ENCODE measurements around the gene CD99.

DNA sequence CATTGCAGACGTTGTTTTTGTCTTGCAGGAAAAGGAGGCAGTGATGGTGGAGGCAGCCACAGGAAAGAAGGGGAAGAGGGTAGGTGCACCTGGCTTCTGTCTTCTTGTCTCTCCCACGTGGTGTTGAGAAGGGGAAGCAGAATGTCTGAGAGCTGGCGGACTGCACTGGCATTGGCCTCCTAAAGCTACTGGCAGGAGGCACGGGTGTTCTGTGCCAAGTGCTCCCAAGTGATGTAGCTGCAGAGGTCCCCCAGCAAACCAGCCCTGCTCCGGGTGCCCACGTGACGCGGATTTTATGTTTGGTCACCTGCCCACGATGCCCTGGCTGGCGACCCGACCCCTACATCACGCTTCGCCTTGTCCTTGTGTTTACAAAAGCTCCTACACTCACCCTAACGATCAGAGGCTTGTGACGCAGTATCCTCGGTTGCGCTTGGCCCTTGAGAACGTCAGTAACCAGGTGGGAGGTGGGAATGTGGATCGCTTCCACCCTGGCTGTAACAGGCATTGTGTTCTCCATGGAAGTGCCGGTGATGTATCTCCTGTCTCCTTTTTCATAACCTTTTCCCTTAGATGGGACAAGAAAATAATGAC lies 32.3 kb downstream of the CD99 start:
- TF ChIP-seq, protein P1, sequence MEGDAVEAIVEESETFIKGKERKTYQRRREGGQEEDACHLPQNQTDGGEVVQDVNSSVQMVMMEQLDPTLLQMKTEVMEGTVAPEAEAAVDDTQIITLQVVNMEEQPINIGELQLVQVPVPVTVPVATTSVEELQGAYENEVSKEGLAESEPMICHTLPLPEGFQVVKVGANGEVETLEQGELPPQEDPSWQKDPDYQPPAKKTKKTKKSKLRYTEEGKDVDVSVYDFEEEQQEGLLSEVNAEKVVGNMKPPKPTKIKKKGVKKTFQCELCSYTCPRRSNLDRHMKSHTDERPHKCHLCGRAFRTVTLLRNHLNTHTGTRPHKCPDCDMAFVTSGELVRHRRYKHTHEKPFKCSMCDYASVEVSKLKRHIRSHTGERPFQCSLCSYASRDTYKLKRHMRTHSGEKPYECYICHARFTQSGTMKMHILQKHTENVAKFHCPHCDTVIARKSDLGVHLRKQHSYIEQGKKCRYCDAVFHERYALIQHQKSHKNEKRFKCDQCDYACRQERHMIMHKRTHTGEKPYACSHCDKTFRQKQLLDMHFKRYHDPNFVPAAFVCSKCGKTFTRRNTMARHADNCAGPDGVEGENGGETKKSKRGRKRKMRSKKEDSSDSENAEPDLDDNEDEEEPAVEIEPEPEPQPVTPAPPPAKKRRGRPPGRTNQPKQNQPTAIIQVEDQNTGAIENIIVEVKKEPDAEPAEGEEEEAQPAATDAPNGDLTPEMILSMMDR (IDR thresholded peaks at IDR 0.05): no peak
- no peak for TF ChIP-seq POLR2A (IDR thresholded peaks at IDR 0.05)
